Cortex of kidney (tissue), 1 donor: Measurements from ENCODE around the gene MVP.
"Not testable (repeated sequence)": the region's sequence is repeated elsewhere in the genome, so short reads cannot be mapped to it uniquely, and the experiment has no call there.

ENCODE experiments used
- DNase-seq: peaks from one replicate; lab custom pipeline; 2025; lab: John Stamatoyannopoulos, UW

Gene MVP

DNA sequence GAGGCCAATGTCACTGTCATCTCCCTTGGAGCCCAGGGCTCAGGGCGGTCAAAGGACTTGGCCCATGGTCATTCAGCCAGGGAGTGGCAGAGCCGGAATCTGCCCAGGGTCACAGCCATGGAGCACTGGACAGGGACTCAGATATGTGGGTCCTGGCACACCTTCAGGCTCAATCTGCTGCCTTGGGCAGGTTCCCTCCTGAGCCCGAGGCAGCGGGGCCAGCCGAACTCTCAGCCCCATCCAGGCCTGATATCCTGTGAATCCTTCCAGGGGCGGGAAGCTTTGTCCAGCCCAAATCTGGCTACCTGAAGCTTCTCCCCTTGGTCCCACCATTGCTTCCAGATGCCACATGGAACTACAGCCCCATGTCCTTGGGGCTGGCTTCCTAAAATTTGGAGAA is 54.9 kb downstream of the MVP start:
- DNase-seq = no peak

DNA sequence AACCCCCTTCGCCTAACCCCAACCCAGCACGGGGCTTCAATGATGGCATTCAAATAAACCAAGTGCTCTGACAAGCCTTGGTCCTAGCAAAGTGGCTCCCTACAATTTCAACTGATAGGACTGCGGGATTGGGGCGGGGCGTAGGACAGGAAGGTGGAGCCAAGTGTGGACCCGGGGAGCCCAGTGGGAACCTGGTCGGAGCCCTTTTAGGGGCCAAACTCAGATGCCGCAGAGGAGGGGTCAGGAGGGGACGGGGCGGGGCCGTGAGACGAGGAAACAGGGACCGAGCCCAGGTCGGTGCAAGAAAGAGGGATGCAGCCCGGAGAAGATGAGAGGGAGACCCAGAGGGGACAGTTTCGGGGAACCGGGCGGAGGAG is 55.9 kb downstream of the MVP start:
- DNase-seq = no peak

DNA sequence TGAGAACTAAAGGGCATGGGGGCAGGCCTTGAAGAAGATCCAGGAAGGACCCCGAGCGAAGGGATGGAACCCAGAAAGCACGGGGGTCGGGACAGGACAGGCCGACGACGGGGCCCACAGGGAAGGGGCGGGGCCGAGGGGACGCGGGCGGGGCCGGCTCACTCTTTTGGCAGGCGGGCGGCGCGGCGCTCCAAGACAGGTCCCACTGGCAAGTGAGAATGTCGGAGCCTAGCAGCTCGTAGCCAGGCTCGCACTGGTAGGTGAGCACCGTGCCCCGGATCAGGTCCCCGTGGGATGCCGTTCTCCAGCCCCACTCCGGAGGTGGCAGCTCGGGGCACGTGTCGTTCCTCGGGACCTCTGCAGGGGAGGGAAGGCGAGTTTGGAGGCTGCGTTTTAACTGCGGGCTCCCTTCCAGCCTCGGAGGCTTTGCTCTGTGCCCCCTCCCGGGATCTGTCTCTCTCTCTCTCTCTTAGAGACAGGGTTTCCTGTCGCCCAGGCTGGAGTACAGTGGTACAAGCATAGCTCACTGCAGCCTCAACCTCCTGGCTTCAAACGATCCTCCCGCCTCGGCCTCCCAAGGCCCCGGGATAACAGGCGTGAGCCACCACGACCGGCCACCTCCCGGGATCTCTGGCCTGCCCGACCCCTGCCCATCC is 56.5 kb downstream of the MVP start:
- DNase-seq = no peak

DNA sequence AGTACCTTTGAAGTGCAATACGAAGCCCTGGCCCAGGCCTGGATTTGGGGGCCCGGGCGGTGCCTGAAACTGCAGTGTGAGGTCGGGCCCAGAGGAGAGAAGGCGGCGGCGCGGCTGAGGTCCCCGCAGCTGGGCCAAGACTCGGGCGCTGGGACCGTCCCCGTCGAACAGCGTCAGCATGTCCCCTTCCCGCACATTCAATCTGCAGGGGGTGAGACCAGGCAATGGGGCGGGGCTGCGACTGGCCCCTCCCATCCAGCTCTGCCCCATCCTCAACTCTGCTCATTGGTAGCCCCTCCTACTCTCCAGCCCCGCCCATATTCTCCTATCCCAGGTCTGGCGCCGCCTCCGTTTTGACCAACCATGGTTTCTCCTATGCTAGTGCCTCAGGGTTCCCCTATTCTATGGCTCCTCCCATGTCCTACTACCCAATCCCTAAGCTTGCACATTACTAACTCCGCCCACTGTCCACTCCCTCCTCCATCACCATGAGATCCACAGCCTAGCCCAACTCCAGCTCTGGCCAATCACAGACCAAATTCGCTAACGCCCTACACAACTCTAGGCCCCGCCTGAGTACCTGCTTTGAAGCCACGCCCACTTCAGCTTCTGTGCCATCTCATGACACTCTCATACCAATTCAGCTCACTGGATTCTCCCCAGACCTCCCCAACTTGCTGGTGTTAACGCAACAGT is 57.2 kb downstream of the MVP start:
- no peak for DNase-seq

DNA sequence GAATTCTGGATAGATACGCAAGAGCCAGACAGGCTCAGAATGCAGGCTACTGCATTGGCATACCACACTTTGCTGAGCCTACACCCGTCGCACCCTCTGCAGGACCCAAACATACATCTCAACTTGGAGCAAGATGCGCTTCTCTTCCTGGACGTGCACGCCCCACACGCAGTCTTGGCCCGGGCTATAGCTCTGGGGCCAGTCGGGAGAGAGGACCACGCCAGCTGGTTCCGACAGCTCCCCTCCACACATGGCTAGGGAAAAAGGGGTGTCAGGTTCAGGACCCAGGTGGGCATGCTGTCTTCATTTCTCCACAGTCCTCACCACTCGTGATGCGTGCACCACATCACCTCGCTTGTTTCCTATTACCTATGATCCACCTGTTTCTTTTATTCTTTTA is 57.9 kb downstream of the MVP start:
- no peak for DNase-seq

DNA sequence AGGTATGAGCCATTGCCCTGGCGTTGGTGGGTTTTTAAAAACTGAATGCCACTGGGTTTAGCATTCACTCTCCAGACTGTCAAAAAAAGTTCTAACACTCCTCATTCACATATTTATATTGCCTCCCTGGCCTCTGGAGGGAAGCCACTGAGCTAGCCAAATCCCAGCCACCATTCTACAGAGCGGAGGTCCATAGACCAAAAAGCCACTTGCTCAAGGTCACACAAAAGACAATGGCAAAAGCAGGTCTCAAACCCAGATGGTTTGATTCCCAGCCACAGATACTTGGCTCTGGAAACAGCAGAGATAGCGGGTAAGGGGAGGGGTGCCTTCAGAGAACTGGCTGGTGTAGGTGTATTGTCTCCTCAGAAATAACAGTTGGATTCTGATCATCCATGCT is 60.8 kb downstream of the MVP start:
- DNase-seq = no peak

DNA sequence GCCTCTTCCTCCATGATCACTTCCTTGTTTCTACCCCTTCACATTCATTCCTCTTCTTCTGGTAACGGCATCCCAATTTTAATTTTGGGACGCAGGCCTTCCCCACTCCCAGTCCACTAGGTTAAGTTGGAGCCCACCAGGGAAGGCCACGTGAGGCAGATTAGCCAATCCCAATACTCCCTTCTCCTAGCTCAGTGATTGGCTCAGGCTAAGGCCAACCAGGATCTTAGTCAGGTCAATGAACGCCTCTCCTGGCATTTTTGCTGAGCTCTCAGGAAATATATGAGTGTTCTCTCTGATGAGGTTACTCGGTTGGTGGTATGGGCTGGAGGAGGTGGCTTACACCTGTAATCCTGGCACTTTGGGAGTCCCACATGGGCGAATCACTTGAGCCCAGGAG is 63.7 kb downstream of the MVP start:
- no peak for DNase-seq

DNA sequence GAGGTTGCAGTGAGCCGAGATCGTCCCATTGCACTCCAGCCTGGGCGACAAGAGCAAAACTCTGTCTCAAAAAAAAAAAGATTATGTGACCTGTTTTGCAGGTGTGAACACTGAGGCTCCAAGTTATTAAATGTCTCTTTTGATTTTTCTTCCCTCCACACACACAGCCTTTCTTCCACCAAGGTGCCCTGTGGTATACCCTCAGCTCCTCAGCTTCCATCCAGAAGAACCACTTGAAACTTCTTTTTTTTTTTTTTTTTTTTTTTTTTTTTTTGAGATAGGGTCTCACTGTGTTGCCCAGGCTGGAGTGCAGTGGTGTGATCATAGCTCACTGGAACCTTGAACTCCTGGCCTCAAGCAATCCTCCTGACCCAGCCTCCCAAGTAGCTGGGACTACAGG is 69.1 kb downstream of the MVP start:
- DNase-seq = not testable (repeated sequence)

DNA sequence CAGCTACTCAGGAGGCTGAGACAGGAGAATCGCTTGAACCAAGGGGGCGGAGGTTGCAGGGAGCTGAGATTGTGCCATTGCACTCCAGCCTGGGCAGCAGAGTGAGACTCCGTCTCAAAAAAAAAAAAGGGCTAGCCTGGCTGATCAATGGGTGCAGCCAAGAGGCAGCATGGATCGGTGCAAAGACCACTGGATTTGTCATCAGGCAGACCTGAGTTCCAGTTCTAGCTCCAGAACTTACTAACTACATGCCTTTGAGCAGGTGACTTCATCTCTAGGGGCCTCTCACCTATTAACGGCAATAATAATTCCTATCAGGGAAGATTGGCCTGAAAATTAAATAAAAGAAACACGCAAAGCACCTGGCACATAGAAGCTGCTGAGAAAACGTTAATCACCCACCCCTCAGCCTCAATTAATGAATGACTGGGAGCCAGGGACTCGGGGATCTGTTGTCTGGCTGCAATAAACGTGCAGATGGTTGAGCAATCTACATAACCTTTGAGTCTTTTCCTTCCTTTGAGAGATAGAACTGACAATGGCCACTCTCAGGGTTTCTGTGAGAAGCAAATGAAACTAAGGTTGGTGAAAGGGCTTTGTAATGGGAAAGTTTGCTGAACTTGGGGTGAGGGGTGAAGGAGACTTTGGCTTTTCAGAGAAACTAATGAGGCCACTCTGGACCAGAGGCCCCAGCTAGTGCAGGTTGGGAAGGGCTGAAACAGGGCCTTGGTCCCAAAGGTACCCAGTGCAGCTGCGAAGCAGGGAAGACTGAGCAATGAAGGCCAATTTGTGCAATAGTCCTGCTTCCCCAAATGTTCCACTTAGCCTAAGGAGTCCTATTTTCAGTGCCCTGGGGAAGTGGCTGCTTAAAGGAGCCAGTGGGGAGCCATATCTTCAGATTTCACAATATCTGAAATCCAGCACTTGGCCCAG is 71.5 kb downstream of the MVP start:
- DNase-seq = no peak

DNA sequence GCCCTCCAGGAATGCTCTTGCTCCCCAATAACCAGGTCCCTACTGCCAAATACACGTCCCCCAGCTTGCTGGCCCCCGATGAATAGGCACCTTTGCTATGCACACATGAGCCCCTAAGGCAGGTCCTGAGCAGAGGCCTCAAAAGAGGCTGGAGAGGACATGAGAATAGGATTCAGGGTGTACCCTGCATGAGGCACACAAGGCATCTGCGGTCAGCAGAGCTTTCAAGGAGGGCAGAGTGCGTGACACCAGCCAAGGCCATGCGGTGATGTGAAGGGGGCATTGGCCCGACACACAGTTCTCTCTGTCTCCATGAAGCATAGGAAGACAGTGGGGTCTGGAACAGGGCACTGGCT is 72.2 kb downstream of the MVP start:
- DNase-seq = no peak

DNA sequence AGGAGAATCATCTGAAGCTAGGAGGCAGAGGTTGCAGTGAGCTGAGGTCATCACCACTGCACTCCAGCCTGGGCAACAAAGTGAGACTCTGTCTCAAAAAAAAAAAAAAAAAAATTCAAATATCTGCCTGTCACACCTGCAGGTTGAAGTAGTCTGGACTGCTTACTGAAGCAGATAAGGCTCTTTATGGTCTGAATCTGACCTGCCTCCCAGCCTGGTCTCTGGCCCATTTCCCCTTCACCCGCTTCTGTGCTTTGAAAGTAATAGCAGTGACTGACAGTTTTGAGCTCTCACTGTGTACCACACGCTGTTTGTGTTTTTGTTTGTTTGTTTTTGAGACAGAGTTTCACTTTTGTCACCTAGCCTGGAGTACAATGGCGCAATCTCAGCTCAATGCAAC is 73.3 kb downstream of the MVP start:
- DNase-seq = no peak

DNA sequence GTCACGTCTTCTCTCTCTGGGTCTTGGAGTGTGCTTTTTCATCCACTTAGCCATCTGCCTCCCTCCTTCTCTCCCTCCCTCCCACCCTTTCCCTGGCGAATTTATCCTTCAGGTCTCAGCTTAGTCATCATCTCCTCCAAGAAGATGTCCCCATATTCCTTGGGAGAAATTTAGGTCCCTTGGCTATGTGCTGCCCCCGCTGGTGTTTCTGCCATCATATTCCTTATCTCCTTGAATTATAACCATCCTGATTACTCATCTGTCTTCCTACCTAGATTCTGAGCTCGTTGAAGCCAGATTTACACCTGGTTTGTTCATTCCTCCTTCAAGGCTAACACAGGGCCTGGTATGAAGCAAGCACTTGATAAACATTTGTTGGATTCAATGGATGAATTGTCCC is 74.1 kb downstream of the MVP start:
- DNase-seq = no peak

DNA sequence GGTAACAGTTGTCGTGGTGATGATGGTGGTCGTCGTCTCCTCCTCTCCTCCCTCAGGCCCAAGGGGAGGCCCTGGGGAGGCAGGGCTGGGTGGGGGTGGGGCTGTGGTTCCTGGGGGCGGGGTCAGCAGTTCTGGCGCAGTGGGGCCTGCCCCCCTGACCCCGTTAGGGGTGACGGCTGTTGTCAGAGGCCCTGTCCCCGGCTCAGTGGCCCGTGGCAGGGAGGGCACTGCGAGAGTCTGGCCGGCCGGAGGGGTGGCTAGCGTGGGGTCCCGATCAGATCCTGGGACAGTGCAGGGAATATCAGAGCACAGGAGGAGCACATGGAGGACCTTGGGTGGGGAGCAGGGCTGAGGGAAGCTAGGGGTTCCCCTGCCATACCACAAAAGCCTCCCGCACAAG is 76.6 kb downstream of the MVP start:
- no peak for DNase-seq

DNA sequence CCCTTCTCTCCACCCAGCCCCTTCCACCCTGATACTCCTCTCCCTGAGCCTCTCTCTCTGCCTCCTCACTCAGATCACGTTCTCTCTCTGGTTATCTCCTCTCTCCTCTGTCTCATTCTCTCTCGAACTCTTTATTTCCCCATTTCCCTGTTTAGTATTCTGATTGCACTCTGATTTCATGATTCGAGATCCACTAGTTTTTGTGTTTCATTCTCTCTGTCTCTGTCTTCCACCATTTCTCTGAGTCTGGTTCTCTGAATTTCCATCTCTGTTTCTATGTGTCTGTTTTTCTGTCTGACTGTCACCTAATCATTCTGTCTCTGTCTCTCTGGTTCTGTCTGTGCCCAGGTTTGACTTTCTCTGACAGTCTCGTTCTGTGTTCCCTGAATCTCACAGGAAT is 77.1 kb downstream of the MVP start:
- no peak for DNase-seq
